Ectodermal cell (in vitro differentiated cells): ENCODE measurements around the gene AK4.

Source experiments
- H3K27ac ChIP-seq: 2 replicates; pipeline ENCODE4 v1.7.0; 2013; ENCODE audit warnings: mild to moderate bottlenecking, low read depth, low read length; ENCODE audit not compliant: insufficient read depth, poor library complexity, severe bottlenecking
- H3K27me3 ChIP-seq: 2 replicates; pipeline ENCODE4 v1.7.0; 2013; ENCODE audit warnings: mild to moderate bottlenecking, low read length; ENCODE audit not compliant: insufficient read depth, control insufficient read depth, poor library complexity, severe bottlenecking
- H3K36me3 ChIP-seq: one replicate; pipeline ENCODE4 v1.7.0; 2013; ENCODE audit warnings: low read length; ENCODE audit not compliant: control insufficient read depth, insufficient read depth
- H3K4me1 ChIP-seq: one replicate; pipeline ENCODE4 v1.7.0; 2013; ENCODE audit warnings: low read length; ENCODE audit not compliant: control insufficient read depth, insufficient read depth
- H3K4me3 ChIP-seq: 2 replicates; pipeline ENCODE4 v1.7.0; 2013; ENCODE audit warnings: low read depth, low read length, control low read depth; ENCODE audit not compliant: insufficient read depth
- H3K9me3 ChIP-seq: 2 replicates; pipeline ENCODE4 v1.7.0; 2013; ENCODE audit warnings: mild to moderate bottlenecking, low read length, moderate library complexity; ENCODE audit not compliant: control insufficient read depth
- WGBS, 2 experiments: methylation state at CpG; one replicate each; pipeline ENCODE4 v1.1.7; 2013; ENCODE audit warnings: missing lambda C conversion rate in 2 of 2; 5-methylcytosine and 5-hydroxymethylcytosine counted together

The AK4 gene

DNA sequence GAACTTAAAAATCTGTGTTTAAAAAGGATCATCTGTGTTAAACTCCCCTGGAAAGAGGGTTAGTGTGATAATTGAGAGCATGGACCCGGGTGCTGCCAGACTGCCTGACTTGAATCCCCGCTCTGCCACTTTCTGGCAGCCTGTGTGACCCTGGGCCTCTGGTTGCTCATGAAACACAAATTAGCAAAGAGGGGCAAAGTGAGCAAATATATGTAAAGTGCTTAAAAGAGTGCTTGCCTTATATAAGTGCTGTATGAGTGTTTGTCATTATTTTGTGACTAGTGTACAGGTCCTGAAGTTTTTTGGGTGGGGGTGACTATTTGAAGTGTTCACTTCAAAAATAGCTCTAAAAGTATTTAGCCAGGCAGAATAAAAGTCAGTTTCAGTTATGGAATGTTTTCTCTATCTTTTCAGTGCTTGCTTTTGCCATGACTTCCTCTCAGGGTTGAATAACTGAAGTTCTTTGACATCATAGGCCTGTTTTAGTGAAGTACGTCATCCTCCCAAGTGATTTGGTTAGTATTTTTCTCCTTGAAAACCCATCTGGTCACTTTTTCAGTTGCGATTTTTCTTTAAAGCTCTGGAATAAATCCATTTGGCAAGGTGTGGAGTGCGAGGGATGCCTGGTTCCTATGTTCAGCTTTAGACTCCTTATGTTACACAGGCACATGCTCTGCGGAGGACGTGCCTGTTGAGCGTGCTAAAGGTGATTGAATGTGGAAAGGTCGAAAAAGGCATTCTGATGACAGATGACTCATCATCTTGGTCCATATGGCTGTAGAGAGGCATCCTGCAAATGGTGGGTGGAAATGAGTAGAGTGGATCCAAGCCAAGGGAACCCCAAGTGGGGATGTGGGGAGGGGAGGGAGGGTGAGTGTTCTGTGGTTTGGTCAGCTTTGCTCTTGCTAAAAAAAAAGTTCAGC is 47.8 kb downstream of the AK4 start:
- no peaks in the 10 kb centered on the region for H3K4me1 ChIP-seq
- H3K27ac ChIP-seq: no peak overlapping the region
- no peaks in the 10 kb centered on the region for H3K9me3 ChIP-seq
- H3K27me3 ChIP-seq: no peaks in the 10 kb centered on the region
- 95 to 96% methylated on average over 9 of the region's 9 CpGs for WGBS, 2 experiments
- H3K36me3 ChIP-seq: no peaks in the 10 kb centered on the region
- no peak overlapping the region for H3K4me3 ChIP-seq

DNA sequence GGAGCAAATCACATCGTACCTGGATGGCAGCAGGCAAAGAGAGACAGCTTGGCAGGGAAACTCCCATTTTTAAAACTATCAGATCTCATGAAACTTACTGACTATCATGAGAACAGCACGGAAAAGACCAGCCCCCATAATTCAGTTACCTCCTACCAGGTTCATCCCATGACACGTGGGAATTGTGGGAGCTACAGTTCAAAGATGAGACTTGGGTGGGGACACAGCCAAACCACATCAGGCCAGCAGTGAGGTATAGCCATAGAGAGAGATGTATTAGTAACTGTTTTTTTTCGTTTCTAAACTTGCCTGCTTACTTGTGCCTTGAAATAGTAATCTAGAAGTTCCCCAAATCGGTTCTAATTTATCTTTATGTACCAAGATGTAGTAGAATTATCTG is 48.9 kb downstream of the AK4 start:
- 90 to 91% methylated on average over 4 to 5 of the region's 5 CpGs for WGBS, 2 experiments
- Histone ChIP-seq H3K9me3 (no peaks in the 10 kb centered on the region), H3K4me3 (no peak overlapping the region), H3K27me3 (no peaks in the 10 kb centered on the region), H3K27ac (no peak overlapping the region), H3K36me3 (no peaks in the 10 kb centered on the region), H3K4me1 (no peaks in the 10 kb centered on the region)

DNA sequence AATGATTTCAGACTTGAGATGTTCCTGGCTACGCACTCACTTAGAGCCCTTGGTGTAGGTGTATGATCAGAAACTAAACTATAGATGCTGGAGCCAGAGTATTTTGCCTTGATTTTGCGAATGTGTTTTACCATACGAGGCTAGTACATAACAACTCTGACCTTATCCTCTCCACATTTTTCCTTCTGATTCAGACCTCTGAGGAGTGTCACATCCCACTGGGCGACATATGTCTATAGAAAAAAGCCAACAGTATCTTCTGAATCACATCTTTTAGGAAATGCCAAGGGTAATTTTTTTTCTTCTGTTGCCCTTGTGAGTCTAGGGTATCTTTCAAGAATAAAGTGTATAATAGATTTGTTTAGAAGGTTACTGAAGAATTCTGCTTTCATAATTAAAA is 49.6 kb downstream of the AK4 start:
- Histone ChIP-seq H3K27ac (no peak overlapping the region), H3K27me3 (no peaks in the 10 kb centered on the region), H3K4me3 (no peak overlapping the region), H3K36me3 (no peaks in the 10 kb centered on the region), H3K9me3 (no peaks in the 10 kb centered on the region), H3K4me1 (no peaks in the 10 kb centered on the region)
- WGBS, 2 experiments: 95 to 98% methylated on average over 4 of the region's 4 CpGs

- Histone ChIP-seq H3K36me3 (no peaks in the 10 kb centered on the region), H3K9me3 (no peaks in the 10 kb centered on the region), H3K27ac (no peak overlapping the region), H3K4me3 (no peak overlapping the region), H3K4me1 (no peaks in the 10 kb centered on the region), H3K27me3 (no peaks in the 10 kb centered on the region)
- whole genome bisulfite sequencing, 2 experiments: no CpG with 5 or more reads among the region's 1 CpG
Measured at GRCh38 chr1:65198096-65198495, 50.1 kb downstream of the AK4 start.

DNA sequence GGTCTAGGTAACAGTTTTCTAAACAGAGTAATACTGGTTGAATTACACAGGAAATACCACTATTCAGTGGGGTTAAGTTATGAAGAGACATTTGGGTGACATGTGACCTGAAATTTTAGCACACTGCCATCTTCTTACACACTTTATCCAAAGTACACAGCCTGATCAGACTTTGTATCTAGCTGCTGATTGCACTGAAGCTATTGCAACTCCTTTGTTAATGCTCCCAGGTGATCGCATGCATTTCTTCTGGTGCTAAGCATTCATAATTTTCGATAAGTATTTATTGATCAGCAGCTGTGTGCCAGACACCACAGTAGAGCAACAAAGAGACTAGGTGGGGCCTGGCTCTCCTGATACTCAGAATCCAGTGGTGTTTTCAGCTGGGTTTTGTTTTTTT is 52.4 kb downstream of the AK4 start:
- Histone ChIP-seq H3K4me1 (no peaks in the 10 kb centered on the region), H3K36me3 (no peaks in the 10 kb centered on the region), H3K9me3 (no peaks in the 10 kb centered on the region), H3K27ac (no peak overlapping the region), H3K4me3 (no peak overlapping the region), H3K27me3 (no peaks in the 10 kb centered on the region)
- WGBS, 2 experiments: 95 to 96% methylated on average over 2 of the region's 2 CpGs

GRCh38 chr1:65206836-65207235 is 58.8 kb downstream of the AK4 start:
- Histone ChIP-seq H3K27me3 (no peaks in the 10 kb centered on the region), H3K36me3 (no peaks in the 10 kb centered on the region), H3K9me3 (no peaks in the 10 kb centered on the region)

GRCh38 chr1:65207317-65207716 is 59.3 kb downstream of the AK4 start:
- no peaks in the 10 kb centered on the region for H3K9me3 ChIP-seq
- H3K4me3 ChIP-seq: no peak overlapping the region
- 95 to 97% methylated on average over 4 of the region's 4 CpGs for WGBS, 2 experiments
- H3K27me3 ChIP-seq: no peaks in the 10 kb centered on the region
- no peak overlapping the region for H3K27ac ChIP-seq
- no peaks in the 10 kb centered on the region for H3K4me1 ChIP-seq
- no peaks in the 10 kb centered on the region for H3K36me3 ChIP-seq

More at GRCh38 chr1:65206836-65207235, 58.8 kb downstream of the AK4 start:
- 98 to 100% methylated on average over 2 of the region's 2 CpGs for WGBS, 2 experiments
- Histone ChIP-seq H3K4me1 (no peaks in the 10 kb centered on the region), H3K4me3 (no peak overlapping the region), H3K27ac (no peak overlapping the region)

DNA sequence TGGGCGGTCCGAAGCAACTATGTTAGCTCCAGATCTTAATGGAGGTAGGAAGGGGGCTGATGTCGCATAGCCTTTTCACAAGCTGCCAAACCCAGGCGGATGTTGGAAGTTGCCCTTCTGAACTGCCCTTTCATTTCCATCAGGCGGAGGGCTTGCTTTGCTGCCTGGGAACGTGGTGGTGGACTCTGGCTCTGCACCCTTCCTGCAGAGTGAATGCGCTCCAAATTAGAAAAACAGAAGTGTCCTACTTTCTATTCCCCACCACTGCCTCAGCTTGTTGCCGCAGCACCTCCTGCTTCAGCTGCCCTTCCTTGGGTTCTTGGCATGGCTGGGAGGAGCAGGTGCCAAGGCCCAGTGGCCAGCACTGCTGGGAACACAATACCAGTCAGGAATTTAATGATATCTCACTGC is 60.6 kb downstream of the AK4 start:
- WGBS, 2 experiments: 91% methylated on average over 8 of the region's 8 CpGs
- H3K4me1 ChIP-seq: no peaks in the 10 kb centered on the region
- H3K36me3 ChIP-seq: no peaks in the 10 kb centered on the region
- no peaks in the 10 kb centered on the region for H3K9me3 ChIP-seq
- no peak overlapping the region for H3K4me3 ChIP-seq
- H3K27ac ChIP-seq: no peak overlapping the region
- H3K27me3 ChIP-seq: no peaks in the 10 kb centered on the region

- no peaks in the 10 kb centered on the region for H3K36me3 ChIP-seq
- no peaks in the 10 kb centered on the region for H3K27me3 ChIP-seq
- no peaks in the 10 kb centered on the region for H3K9me3 ChIP-seq
- 86 to 88% methylated on average over 5 to 6 of the region's 6 CpGs for WGBS, 2 experiments
- H3K27ac ChIP-seq: no peak overlapping the region
- H3K4me1 ChIP-seq: no peaks in the 10 kb centered on the region
- no peak overlapping the region for H3K4me3 ChIP-seq
Measured at GRCh38 chr1:65209005-65209885, 61.2 kb downstream of the AK4 start.

GRCh38 chr1:65210325-65210724 is 62.3 kb downstream of the AK4 start:
- H3K27me3 ChIP-seq: no peaks in the 10 kb centered on the region
- no peaks in the 10 kb centered on the region for H3K36me3 ChIP-seq
- H3K4me3 ChIP-seq: no peak overlapping the region
- 91 to 95% methylated on average over 4 of the region's 5 CpGs for WGBS, 2 experiments
- H3K27ac ChIP-seq: no peak overlapping the region
- no peaks in the 10 kb centered on the region for H3K9me3 ChIP-seq
- no peaks in the 10 kb centered on the region for H3K4me1 ChIP-seq
